GM12801 (cell line): ENCODE measurements around the gene HLA-E.

ENCODE experiments used
- TF ChIP-seq, protein P1 (sequence below): IDR thresholded peaks from one replicate; pipeline ENCODE4 v1.5.1; 2011; ENCODE audit warnings: control low read depth; ENCODE audit not compliant: insufficient read length; ENCODE audit errors: extremely low read depth

HLA-E gene

GRCh38 chr6:30463651-30464618 is 25.4 kb upstream of the HLA-E start:
- TF ChIP-seq, protein P1, sequence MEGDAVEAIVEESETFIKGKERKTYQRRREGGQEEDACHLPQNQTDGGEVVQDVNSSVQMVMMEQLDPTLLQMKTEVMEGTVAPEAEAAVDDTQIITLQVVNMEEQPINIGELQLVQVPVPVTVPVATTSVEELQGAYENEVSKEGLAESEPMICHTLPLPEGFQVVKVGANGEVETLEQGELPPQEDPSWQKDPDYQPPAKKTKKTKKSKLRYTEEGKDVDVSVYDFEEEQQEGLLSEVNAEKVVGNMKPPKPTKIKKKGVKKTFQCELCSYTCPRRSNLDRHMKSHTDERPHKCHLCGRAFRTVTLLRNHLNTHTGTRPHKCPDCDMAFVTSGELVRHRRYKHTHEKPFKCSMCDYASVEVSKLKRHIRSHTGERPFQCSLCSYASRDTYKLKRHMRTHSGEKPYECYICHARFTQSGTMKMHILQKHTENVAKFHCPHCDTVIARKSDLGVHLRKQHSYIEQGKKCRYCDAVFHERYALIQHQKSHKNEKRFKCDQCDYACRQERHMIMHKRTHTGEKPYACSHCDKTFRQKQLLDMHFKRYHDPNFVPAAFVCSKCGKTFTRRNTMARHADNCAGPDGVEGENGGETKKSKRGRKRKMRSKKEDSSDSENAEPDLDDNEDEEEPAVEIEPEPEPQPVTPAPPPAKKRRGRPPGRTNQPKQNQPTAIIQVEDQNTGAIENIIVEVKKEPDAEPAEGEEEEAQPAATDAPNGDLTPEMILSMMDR = no peak

GRCh38 chr6:30465595-30466306 is 23.6 kb upstream of the HLA-E start:
- TF ChIP-seq, protein P1 = no peak

- TF ChIP-seq, protein P1 = no peak
Measured at GRCh38 chr6:30470968-30471367, 18.3 kb upstream of the HLA-E start.

GRCh38 chr6:30480536-30481156 is 8.7 kb upstream of the HLA-E start:
- TF ChIP-seq, protein P1 = no peak

- TF ChIP-seq, protein P1 = no peak
Measured at GRCh38 chr6:30481211-30481964, 7.9 kb upstream of the HLA-E start.

GRCh38 chr6:30483677-30484279 is 5.5 kb upstream of the HLA-E start:
- TF ChIP-seq, protein P1 = no peak
